HG02610 (cell line): ENCODE results near the gene GTPBP1.

Experiments
- ATAC-seq: cut with Tn5 transposase; IDR thresholded peaks from one replicate; pipeline ENCODE4 v1.9.1; 2021; ENCODE audit warnings: mild to moderate bottlenecking, moderate library complexity; ENCODE audit not compliant: unreplicated experiment

GTPBP1 gene

DNA sequence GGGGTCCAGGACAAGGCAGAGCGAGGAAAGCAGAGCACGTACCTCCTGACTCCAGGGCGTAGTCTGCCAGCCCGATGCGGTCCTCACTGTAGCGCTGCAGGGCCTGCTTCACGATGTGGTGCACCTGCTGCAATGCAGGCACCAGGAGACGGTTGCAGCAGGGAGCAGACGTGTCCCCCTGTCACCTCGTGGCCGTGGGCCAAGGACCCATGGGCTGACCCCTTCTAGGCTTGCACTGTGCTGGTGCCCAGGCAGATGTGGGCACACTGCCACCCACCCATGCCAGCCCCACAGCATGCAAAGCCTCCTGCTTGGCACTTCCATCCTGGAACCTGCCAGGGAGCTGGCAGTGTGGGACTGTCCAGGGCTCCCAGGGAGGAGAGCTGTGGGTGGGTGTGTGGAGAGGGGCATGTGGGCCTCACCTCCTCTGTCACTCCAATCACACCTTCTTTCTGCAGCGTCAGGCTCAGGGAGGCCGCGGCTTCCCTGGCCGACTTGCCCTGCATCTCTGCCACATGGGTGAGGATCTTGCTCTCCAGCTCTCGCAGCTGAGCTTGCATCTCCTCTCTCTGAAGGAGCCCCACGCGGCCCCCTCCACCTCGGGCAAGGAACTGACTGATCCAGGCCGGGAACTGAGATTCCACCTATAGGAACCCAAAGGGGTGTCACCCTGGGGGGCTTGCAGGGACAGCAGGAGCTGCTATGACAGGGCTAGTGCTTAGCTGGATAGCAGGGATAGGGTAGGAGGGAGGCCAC is 33.7 kb downstream of the GTPBP1 start:
- no peak for ATAC-seq

DNA sequence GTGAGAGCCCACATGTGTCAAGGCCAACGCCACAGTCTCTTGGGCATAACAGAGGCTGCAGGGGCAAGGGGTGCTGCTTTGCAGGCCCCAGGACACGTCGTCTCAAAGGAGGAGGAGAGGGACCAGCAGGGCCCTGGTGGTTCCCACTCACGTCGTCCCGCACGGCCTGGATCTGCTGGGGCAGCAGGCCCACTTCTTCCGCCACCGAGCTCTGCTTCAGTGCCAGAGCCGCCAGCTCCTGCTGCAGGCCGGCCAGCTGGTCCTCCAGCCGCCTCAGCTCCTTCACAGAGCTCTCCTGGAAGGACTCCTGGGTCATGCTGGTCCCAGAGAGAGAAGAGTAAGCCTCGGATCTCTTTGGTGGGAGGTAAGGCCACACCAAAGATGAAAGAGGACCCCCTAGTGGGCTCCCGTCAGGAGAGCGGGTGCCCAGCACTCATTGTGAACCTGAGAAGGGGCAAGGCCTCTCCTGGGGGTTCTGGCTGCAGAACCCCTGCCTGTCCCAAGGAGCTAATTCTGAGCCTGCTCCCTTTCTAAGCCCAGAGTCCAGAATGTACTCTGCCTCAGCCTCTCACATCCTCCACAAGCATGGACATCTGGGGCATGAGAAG is 34.5 kb downstream of the GTPBP1 start:
- ATAC-seq, result no peak

DNA sequence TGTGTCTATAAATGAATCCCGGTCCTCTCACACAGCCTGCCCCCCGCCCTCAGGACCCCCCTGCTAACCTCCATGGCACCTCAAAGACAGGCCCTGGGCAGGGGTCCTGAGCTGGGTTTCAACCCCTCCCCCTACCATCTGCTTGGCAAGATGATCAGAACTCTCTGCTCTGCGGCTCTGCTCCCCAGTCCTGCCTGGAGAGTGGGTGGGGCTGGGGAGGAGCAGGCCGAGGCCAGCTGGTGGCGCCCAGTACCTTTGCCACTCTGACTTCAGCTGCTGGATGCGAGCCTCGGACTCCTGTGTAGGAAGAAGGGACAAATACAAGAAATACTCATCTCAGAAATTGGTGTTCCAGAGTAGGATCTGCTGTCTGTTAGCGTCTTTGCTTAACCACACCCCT is 35.0 kb downstream of the GTPBP1 start:
- ATAC-seq, result no peak

DNA sequence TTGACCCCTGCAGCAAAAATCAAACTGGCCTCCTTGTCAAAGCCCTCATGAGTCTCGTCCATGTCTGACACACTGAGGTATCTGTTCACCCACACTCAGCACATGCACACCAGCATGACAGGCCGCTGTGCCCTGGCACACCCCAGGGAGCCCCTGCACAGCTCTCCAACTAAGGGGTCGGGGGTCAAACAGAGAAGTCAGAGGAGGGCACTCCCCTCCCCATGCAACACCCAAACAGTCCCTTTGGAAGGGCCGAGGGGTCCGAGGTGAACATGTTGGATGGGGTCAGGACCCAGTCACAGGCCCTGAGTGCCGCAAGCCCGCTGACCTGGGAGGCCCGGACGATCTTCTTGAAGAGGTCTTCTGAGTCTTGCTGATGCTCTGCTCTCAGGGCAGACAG is 35.4 kb downstream of the GTPBP1 start:
- no peak for ATAC-seq

DNA sequence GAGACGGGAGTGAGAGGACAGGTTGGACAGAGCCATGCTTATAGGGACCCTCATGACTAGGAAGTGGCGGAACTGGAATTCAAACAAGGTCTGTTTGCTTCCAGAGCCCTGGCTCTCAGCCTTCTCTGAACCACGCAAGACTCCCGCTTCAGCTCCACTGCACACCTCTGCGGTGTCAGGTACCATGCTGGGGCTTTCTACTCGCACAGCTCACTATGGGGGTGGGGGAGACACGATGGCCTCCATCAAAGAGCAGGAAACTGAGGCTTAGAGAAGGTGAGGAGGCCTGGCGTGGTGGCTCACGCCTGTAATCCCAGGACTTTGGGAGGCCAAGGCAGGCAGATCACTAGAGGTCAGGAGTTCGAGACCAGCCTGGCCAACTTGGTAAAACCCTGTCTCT is 35.8 kb downstream of the GTPBP1 start:
- ATAC-seq, result no peak

DNA sequence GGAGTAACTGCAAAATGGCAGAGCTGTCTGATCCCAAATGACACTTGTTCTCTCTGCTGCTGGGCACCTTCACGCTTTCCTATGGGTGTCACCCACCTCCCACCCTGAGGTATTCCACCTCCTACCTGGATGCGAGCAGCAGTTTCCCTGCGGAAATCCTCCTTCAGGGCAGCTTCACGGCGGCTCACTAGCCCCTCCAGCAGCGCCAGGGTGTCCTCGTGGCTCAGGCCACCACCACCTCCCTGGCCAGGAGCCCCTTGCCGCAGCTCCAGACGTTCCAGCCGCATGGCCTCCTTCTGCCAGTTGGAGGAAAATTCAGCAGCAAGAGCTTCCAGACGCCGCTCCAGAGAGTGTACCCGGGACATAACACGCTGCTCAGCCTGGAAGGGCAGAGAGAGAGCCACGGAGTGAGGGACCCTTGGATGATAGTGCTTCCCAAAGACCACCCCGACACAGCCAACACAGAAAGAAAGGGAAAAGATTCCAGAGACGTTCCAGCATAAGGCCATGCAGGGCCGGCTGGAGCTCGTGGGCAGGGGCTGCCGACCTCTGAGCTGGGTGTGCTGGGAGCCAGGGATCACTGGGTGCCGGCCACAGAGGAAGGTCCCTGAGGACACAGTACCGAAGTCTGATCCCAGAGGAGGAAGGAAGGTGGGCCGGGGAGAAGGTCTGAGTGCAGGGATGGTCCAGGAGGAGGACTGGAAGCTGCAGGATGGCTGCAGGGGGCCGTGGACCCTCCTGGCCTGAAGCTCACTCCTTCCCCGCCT is 36.6 kb downstream of the GTPBP1 start:
- no peak for ATAC-seq

DNA sequence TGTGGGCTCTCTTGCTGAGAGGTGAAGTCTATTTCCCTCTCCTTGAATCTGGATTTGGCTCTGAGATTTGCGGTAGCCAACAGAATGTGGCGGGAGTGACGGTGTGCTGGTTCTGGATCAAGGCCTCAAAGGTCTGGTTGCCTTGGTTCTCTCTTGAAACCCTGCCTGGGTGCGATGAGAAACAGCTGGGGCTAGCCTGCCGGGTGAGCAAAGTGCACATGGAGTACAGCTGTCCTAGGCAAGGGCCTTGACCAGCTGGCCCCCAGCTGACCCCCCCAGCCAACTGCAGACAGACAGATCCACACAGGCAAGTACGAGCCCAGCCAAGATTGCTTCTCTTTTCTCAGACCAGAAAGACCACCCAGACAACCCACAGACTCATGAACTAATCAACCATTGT is 39.2 kb downstream of the GTPBP1 start:
- no peak for ATAC-seq

DNA sequence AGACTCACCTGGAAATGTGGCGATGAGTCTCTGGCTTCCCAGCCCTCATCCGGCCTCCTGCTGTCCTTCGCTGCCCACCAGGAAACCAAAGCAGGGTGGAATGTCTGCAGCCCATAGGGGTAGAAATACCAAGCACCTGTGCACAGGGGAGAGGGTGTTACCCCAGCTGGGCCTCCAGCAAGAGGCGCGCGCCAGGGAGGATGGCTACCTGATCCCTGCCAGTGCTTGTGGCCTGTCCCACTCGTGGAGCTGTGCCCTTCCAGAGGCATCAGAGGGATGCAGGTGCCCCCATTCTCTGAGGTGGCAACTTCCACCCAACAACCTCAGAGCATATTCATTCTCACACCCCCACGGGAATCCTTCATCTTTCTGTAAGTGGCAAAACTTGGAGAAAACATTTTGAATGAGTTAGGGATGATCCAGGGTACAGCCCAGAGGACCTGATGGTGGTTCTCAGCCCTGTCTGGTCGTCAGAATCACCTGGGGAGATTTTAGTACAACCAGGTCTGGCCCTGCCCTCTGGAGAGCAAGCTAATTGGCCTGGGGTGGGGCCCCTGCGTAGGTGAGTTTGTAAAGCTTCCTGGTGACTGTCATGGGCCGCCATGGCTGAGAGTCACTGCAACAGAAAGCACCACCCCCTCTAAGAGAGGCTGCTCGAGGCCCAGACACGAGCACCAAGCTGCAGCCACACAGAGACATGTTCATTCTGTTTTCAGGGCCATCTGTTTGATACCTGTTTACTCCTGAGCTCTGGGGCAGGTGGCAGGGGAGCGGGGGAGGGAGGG is 40.1 kb downstream of the GTPBP1 start:
- ATAC-seq, result no peak

DNA sequence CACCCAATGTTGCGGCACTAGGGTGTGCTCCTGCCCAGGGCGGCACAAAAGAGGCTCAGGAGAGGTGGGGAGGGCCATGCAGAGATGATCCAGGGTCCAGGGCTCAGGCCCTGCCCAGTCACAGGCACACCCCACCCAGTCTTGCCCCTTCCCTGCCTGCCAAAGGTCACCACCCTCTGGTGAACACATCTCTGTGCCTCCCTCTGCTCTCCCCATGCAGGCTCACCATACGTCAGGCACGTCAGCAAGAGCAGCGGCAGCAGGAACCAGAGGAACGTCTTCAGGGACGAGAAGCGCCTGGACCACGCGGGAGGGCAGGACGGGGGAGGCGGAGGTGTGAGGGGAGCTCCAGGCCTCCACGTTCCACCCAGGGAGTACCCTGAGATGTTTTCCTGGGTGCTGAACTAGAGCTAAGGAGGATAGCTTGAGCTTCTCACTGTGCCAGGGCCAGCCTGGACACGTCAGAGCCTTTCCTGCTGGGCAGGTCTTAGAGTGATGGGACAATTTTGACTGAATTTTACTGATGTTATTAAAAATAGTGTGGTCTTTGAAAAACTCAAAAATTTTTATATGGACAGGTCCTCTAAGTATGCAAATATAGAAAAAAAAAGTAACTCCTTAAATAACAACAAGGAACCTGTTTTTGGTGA is 42.9 kb downstream of the GTPBP1 start:
- no peak for ATAC-seq

DNA sequence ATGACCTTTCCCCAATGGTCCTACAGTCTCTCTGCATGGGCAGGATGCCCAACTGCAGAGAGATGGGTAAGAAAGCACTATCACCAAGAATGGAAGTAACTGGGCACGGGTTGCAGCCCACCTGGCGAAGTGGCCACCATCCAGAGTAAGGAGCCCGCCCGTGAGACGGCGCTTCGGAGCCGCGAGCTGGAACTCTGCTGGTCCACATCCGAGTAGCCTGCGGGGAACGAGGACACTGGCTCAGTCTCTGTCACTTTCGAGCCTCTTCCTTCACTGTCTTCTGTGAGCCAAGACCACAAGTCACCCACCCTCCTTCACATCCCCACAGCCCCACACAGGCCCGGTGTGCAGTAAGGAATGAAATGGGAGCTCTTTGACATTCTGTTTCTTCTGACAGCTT is 44.4 kb downstream of the GTPBP1 start:
- no peak for ATAC-seq

DNA sequence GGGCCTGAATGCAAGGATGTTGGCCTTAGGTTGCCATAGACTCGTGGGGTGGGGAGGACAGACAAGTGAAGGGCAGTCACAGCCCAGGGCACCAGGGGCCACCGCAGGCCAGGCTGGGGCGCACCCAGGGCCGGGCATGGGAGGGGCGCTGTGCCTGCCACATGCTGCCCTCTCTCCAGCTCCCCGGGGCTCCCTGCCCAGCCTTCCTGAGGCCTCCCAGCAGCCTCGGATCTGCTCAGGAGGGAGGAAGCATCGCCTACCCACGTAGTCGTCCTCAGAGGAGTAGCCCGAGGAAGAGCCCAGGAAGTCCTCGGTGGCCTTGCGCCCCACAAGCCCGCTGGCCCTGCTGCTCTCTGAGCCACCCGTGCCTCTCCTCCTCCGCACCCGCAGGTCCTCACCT is 44.9 kb downstream of the GTPBP1 start:
- no peak for ATAC-seq

DNA sequence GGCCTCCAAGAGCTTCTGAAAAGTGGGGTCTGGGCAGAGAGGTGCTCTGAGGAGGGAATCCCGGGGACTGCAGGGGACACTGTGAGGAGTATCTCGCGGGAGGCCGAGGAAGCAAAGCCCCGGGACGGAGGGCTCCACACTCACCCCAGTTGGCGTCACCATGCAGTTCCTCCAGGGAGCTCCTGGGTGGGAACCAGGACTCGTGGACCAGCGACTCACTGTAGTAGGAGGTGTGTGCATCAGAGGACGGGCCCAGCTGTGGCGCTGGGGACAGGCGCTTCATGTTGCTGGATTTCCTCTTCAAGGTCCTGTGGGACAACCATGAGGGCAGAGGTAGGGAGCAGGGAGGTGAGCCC is 45.3 kb downstream of the GTPBP1 start:
- ATAC-seq, result no peak

DNA sequence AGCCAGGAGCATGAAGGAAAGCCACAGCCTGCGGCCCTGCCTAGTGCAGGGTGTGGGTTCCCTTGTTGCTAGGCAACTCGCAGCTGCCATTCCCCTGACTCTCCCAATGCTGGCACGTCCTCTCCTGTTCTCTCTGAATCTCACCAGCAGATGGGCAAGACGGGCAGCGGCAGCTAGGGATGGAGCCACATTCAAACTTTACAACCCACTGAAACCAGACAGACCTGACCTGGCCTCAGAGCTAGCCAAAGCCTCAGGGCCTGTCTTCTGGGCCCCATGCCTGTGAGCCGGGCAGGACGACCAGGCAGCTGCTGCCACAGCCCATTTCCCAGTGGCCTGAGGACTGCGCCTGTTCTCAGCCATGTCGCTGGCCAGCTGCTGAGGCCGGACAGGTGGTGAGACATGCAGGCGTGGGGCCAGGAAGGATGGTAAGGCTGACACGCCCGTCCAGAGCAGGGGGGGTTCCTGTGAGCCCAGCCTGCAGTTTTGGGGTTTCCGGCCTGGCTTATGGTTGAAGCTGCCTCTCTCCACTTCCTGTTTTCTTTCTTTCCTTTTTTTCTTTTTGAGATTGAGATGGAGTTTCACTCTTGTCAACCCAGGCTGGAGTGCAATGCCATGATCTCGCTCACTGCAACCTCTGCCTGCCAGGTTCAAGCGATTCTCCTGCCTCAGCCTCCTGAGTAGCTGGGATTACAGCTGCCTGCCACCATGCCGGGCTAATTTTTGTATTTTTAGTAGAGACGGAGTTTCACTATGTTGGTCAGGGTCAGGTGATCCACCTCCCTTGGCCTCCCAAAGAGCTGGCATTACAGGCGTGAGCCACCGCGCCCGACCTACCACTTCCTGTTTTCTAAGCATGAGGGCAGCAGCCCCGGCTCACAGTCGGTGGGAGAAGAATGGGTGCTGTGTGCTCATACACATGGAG is 45.9 kb downstream of the GTPBP1 start:
- ATAC-seq, result no peak

DNA sequence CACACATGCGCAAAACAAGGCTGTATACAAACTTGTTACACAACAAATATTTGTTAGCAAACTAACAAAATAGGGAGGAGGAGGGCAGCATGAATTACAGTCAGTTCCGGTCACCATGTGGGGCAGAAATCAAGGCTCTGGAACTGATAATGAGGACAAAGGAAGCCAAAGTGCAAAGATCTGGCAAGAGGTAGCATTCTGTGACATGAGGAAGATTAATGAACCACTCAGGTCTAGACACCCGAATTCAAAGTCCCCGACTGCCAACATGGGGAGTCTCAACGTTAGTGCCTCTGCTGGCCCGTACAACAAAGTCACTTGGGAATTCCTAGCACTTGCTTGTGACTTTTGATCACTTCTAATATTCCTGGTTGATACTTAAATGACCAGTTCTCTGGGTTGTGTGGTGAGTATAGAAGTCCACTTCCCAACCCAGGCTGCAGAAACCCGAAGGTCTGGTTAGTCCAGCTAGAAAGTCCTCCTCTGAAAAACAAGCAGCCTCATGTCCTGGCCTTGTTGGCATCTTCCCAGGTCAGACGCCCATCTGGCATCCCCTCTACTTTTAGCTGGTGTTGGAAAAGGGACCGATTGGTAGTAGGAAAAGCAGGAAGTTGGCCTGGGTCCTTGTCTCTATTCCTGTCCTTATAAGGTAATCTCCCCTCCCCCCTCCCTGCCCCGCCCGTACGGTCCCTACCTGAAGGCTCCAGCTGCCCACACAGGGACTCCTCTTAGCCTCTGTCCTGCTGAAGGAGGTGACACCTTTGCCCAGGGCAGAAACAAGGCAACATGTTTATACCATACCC is 48.4 kb downstream of the GTPBP1 start:
- no peak for ATAC-seq

DNA sequence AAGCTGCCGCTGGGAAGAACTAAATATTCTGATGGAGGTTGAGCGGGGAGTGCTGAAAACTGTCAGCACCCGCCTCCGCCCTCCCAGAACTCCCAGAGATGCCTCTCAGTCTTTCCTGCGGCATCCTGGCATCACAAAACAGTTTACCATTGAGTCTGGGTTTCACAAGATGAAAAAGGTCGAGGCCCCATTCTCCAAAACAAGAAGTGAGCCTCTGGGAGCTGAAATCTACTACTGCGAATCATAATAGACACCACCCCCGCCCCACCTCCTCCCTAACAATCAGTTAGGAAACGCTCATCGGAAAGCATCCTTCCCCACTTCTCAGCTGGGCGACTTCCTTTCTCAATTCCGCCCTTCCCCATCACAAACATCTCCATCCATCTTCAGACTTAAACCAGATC is 49.0 kb downstream of the GTPBP1 start:
- ATAC-seq, result no peak

DNA sequence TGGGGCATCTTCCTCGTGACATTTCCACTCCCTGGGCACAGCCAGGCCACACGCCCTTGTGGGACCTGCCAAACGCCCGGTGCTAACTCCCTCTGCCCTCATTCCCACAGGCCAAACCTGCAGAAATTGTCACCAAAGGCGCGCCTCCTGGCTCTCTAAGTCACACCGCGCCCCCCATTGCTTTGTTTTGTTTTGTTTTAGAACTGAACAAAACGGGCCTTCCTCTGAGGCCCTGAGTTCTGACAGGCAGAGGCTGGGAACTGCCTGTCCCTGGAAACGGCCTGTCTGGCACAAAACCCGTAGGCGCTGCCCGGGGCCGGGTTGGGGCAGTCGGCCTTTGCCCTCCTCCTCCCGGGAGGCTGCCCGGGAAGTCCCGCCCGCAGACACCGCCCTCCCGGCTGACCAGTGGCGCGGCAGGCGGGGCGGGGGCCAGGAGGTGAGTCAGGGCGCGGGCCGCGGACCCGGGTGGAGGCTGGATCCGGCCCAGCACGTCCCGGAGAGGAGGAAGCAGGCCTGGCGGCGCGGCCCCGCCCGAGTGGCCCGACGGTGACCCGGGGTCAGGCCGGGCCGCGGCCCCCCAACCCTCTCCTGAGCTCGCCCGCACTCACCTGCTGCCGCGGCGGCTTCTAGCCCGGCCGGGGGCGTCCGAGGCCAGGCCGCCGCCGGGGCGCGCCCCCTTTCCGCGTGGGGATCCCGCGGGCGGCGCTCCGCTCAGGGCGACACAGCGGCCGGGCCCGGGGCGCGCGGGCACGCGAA is 49.6 kb downstream of the GTPBP1 start:
- peak; percentile 28 for ATAC-seq

DNA sequence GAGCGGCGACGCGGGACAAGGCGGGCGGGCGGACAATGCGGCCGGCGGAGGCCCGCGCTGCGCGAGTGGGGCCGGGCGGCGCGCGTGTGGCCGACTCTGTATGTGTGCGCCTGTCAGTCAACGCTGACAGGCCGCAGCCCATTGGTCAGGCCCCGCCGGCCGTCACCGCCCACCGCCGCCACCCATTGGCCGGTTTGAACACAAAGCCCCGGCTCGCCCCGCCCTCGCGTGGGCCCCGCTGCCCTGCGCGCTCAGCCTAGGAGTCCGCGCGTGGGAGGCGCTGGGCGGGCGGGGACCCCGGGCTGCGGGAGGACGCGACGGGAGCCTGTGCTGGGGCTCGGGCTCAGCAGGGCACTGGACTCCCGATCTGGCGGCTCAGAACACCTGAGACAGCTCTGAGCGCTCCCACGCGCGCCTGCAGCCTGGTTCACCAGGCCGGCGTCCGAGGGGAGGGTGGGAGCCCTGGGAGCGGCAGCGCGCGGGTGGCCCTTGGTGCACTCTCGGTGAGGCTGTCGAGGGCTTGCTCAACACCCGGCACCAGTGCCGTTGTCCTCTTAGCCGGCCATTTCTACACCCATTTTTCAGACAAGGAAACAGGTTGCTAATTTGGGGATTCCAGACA is 50.3 kb downstream of the GTPBP1 start, which contains the start of gene SUN2:
Gene SUN2 (minus strand): TSS at position 88 of the 622 bp plus-strand sequence. CDS start 3,370 bp downstream, outside the sequence.
- peak; percentile 71 for ATAC-seq
